ENCODE data around the gene ANK3.
"Not testable (repeated sequence)": the region's sequence is repeated elsewhere in the genome, so short reads cannot be mapped to it uniquely, and the experiment has no call there.

The ANK3 gene

DNA sequence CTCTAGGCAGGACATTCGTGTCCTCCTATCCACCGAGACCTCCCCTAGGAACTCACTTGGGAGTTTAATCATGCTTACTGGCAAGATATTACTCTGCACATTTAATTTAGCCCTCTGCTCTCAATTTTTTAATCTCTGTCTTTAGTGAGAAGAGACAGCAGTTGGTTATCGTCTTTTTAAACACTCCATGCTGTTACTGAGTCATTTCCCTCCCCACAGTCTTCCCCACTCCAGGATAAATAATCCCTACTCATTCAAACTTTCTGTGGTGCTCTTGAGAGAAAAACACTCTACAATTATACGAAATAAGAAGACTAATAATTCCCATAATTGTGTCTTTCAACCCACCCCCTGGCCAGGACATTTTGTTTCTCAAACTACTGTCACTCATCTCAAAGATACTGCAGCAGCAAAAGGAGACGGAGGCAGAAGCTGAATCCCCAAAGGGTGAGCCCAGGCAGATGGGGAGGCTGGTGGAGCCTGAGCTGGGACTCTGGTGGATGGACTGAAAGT is 84.2 kb downstream of the ANK3 start:
- no peak for DNase-seq

DNA sequence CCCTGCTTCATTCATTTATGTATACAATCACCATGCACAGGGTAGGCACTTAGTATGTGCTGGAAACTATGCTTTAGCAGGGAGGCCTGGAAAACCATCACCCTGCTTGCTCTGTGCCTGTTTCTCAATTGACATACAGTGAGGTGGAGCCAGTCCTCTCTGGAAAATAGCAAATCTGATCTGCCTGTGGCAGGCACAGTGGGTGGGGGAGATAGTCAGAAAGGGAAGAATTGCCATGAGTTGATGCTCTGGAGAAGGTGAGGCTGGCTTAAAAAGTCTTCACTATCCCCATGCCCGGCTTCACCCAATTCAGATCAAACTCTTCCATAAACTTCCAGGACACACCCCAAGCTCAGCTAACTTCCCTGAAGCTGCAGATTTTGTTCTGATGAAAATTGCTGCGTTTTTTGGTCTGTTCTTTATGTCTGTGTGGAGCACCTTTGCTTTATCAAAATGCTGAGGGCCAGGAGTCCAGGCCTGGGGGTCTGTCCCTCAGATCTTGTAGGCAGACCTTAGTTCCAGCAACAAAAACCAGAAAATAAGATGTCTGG is 84.8 kb downstream of the ANK3 start:
- no peak for DNase-seq
- ATAC-seq: no peak

More for the DNA sequence above, 84.2 kb downstream of the ANK3 start:
- ATAC-seq: no peak

DNA sequence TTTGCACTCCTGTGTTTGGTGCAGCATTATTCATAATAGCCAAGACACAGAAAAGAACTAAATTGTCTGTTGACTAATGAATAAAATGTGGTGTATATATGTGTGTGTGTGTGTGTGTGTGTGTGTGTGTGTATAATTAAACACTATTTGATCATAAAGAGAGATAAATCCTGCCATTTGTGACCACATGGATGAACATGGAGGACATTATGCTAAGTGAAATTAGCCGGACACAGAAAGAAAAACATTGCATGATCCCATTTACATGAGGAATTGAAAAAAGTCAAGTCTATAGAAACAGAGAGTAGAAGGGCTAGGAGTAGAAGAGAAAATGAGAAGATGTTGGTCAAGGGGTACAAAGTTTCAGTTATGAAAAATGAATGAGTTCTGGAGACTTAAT is 85.9 kb downstream of the ANK3 start:
- ATAC-seq (no peak), DNase-seq (no peak)

DNA sequence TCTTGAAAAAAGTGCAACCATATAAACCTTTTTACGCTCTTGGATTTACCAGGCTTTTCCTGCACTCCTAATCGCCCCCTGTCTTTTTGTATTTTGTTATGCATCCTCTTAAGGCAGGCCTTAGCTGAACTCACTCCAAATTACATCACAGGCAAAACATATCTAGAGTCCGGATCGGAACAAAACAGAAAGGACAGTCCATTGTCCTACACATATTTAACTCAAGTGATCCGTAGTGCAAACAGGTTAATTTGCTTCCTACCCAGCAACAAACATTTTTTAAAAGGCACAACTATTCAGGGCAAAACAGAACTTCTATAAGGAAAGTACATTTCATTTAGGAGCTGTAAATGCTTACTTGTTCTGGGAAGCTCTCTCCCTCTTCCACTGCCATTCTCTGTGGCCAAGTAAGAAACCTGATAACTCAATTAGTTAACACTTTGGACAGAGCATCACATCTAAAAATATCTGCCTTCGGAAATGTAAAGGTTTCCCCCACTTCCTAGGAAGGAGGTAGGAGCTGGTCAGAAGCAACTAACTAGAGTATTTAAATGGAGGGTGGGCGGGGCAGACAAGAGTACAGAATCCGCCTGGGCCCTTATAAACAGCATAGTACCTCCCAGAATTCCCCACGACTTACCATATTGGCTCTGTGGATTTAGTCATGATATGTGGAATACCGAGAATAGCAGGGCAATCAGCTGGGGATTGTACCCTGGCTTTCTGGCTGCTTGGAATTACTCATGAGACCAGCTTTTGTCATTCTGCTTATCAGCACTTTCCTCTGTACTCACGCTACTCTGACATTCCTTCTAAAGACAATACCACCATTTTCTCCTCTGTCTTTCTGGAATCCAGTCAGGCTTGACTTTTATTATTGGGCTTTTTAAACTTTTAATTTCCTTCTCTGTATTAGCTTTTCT is 89.5 kb downstream of the ANK3 start:
- ATAC-seq: no peak
- DNase-seq: no peak

DNA sequence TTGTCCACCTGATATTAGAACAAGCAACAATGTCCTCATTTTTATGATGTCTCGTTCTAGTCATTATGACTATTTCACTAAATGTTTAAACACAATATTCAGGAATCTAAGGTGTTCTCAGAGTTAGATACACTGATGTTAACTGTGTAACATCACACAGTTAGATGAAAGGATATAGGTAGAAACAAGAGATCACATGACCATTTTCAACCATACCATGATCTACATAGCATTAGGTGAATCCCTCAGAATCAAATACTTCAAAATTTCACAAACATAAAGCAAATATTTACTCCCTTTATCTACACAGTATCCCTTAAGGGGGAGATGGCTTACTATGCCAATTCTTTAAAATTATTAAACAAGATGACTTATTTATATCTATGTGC is 90.3 kb downstream of the ANK3 start:
- ATAC-seq (no peak), DNase-seq (no peak)

DNA sequence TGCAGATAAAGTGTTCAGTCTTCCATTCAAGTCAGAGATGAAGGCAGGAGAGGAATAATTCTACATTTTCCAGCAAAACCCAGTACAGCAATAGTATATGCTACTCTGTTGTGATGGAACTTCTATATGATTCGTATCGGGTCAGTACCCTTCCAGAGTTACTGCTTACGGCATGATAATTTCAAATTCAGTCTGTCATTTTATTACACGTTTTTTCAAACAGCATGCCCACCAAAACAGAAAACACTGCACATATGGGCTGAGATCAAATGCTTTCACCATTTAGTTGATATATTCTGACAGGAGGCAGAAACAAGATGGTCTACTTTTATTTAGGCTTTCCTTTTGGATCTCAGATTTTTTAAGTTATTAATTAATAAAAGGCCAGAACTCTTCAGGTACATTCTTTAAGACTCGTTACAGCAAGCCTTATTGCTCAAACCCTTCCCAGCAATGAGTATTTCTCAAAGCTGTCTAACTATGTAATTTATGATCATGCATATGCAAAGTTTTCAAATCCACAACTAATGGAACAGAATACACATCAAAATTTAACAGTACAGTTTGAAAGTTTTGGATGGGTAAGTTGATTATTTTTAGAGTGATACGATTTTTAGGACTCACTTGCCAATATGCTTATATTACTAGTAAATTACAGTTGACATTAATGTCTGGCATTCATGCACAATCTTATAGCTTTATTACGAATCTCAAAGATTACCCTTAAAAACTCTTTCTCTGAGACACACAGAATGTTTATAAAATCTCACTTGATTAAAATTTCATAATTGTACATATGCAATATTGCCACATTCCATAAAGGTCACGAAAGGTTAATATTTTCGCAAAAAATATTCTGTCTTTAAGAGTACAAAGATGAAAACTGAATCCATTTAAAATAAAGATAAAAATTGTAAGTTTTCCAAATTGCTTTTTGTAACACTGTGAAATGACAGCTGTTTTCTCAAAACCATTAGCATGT is 91.0 kb downstream of the ANK3 start:
- no peak for DNase-seq
- no peak for ATAC-seq

DNA sequence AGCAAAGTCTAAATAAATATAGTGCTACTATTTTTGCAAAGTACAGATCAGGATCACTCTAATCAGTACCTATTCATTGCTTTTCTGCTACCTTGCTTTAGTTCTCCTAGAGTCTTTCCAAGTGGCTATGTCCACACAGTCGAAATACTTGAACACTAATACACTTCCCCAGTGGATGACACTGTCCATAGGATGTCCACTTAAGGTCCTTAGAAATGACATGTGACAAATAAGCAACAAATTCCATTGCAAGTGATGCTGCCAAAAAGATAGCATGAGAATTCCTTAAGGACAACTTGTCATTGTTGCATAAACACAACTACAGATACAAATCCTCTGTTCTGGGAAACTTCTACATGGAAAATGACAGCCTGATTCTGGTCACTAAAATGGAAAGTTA is 93.6 kb downstream of the ANK3 start:
- ATAC-seq: no peak
- DNase-seq: no peak

DNA sequence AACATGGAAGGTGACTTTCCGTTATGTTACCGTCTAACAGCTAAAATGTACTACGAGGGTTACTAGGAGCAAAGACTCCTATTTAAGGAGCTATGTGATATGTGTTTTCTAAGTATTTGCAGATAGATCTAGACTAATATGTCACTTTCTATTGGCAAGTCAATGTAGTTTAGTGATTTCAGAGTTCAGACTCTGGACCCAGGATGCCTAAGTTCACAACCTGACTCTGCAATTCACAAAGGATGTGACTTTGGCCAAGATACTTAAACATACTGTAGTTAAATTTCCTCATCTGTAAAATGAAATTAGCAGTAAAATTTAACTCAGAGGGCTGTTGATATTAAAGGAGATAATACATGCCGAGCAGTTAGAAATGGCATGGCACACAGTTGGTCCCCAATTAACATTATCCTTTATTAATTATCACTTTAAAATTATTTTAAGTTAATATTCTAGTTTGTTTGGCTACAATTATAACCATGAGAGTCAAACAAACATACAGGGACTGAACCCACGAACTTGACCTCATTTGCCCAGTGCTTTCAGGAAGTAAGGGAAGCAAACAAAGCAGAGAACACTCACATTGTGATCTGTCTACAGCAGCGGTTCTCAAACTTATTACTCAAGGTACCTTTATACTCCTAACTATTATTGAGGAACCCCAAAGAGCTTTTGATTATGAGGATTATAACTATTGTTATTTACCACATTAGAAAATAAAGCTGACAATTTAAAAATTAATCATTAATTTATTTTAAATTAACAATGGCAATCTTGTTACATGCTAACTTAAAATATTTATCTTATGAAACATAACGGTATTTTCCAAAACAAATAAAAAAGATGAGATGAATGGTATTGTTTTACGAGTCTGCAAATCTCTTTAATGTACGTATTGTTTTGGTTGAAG is 94.4 kb downstream of the ANK3 start:
- DNase-seq (no peak), ATAC-seq (no peak)

DNA sequence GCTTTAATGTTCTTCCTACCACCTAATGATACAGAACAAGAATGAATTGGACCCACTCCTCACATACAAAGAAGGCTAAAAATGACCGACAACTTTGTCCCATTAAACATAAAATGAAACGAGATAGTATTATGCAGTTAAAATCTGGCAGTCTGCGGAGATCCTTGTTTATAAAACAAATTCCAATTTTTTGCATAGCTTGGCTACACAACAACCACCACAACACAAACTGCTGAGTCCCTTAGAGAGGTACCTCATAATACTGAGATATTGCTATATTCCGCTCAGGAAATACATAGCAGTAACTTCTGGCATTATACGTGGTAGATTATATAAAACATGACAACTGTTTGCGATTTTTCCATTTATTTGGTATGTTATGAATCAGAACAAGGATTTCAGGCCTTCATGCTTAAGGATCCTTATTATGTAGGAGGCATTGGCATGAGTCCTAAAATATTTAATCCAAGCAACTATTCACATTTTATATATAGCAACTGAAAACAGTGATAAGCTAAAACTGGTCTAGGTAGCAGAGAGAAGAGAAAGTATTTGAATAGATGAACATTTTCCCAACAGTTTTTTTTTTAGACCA is 96.0 kb downstream of the ANK3 start:
- DNase-seq: no peak
- no peak for ATAC-seq

DNA sequence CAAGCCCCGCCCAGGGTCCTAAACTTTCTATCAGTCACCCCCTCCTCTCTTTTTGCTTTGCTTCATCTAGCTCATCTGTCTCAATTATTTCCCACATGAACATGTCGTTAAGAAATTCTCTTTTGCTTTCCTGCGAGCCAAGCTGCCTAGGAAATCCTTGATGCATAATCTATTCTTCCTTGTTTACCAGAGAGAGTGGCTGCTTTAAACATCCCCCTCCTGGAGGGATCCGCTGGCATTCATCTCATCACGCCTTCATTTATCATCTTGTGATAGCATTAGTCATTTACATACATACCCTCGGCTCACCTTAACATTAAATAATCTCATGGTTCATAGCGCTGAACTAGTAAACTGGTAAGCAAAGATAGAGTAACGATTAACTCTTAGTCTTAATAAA is 96.7 kb downstream of the ANK3 start:
- no peak for DNase-seq

DNA sequence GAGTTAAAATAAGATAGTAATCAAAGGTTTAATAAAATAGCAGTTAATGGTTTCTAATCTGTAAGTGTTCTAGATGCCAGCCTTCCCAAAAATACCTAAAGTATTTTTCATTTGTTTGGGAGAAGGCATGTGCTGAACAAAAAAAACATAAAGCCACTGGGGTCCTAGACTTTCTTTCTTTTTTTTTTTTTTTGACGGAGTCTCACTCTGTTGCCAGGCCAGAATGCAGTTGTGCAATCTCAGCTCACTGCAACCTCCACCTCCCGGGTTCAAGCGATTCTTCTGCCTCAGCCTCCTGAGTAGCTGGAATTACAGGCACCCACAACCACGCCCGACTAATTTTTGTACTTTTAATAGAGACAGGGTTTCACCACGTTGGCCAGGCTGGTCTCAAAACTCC is 97.1 kb downstream of the ANK3 start:
- not testable (repeated sequence) for DNase-seq, ATAC-seq

More for the DNA sequence above, 96.7 kb downstream of the ANK3 start:
- no peak for ATAC-seq

DNA sequence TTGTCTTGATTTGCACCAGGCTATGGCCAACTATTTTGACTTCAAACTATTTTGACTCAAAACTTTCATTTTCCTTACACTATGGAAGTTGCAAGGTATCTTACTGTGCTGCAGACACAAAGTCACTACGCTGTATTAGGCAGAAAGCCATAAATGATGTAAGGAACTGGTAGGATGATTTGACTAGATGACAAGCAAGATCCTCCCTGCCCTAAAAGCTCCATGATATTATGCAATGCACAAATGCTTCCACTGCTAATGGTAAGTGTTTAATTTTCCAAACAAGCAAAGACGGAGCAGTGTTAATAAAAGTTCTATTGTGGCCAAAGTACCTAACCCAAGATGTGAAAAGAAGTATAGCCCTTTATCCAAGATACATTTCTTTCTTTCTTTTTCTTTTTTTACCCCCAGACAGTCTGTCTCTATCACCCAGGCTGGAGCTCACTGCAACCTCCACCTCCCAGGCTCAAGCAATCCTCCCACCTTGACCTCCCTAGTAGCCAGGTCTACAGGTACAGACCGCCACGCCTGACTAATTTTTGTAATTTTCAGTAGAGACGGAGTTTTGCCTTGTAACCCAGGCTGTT is 98.2 kb downstream of the ANK3 start:
- ATAC-seq: no peak
- DNase-seq: no peak

DNA sequence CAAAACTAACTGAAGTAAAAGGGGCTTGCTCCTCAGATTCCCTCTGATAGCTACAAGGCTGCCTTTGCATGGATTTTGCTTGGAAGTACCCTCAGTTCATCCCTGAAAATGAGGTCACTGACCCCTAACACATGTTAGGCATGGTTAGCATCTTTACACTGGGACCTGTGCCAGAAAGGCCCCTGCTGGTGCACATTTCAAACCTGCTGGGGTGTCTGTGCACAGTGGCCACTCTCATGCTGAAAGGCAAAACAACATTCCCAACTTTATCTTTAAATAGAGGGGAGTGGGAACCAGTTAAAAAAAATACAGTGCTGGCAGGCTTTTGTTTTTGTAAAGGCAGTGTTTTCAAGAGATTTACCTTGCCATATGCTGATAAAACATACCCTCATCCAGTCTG is 99.1 kb downstream of the ANK3 start:
- DNase-seq (no peak), ATAC-seq (no peak)

DNA sequence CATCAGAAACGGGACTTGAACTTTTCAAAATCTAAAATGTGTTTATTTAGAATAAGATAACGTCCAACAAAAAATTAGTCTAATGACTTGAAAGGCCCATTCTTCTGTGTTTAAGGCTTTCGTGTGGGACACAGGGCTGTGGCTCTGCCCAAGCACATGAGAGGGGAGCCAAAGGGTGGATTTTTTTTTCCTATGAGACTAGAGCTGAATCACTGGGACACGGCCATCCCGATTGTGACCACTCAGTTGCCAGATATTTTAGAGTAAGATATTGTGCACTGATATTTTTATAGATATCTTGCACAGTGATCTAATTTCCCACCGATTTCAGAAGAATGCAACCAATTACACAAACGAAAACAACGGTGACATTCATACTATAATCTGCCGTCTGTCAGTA is 99.9 kb downstream of the ANK3 start:
- ATAC-seq: no peak
- DNase-seq: no peak

DNA sequence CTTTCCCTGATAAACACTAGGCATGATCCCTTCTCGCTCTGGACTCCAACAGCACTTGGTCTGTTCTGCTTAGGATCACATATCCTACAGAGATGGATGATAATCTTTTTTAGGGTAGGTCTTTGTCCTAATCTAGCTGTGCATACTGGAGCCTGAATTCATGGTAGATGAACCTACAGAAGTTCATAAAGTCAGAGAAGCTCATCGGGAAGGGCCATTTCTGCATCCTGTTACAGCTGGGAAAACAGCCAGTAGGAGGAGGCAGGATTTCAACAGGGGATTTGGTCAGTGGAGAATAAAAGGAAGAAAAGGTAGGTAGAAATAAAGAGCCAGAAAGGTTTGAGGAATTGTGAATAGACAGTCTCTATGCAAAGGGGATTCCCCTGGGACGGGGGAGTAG is 101.4 kb downstream of the ANK3 start:
- DNase-seq: no peak

DNA sequence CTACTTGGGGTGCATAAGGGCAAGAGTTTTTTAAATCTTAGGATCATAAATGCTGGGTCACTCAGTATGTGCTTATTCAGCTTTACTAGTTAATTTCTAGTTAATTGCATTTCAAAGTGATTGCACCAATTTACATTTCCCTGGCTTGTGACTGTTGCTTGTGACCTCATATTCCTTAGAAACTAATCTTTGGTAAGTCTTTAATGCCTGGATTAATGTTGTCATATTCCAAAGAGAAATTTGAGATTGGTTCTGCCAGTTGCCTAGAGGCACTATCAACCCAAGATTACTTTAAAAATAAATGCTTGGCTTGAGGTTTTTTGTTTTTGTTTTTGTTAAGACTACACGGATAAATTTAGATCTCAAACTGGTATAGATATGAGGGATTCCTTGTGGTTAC is 103.1 kb downstream of the ANK3 start:
- DNase-seq: no peak
- no peak for ATAC-seq

More for the DNA sequence above, 101.4 kb downstream of the ANK3 start:
- ATAC-seq: no peak

DNA sequence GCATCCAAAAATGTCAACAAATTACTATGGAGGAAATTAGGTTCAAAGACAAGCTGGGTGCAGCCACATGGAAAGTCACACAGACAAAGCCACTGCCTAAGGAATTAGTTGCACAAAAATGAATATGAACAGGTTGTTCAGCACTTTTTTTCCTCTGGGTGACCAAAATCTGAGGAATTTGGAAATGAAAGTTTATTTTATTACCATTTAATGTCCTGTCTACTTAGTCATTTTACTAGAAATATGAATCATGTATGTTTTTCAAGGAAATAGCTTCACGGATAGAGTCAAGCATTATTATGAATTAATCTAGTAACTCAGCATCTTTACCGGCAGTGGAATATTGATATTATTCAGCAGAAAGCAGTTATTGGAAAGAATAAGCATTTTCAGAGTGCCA is 106.3 kb downstream of the ANK3 start:
- ATAC-seq: no peak
- DNase-seq: no peak

DNA sequence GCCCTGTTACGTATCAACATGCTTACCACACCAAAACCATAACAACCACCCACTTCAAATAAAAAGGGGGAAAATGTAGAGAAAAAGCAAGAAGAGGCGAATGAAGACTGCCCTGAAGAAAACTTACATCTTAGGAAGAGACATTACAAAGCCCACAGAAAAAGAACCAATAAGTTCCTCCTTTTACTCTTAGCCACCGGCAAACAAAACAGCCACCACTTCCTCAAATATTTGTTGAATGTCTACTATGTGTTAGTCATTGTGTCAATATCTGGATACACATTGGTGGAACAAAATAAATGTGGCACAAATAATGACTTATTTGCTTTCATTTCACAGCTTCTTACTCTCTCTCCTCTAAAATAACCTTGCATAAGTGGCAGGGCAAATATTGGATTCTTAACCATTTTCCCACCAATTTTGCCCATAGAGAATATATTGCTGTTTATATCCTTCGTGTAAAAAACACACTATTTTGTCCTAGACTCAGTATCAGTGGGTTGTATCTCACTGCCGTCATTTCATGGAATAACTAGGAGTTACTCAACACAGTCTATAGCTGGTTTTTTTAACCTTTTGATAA is 106.8 kb downstream of the ANK3 start:
- DNase-seq: no peak

DNA sequence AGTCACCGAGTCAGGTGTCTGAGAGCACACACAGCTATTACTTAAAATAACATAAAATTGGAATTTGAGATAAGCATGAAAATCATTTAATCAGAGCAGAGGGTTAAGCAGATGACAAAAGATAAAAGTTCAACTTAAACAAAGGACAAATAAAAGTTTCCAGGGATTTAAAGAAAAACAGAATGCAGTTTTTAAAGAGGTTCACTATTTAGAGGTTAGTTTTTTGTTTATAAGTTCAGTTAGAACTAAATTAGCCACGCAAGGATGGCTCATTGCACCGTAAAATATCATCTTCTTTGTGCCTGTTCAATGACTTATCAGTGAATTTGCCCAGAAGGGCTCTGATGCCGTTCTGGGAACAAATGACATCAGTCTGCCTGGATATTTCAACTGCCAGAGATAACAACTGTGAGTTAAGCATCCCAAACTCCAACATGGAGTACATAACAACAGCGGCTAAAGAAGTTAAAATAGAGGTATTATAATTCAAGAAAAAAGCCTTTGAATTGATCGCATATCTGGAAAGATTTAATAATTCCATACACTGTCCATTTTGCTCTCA is 107.8 kb downstream of the ANK3 start:
- no peak for ATAC-seq
- DNase-seq: no peak

More for the DNA sequence above, 106.8 kb downstream of the ANK3 start:
- no peak for ATAC-seq

DNA sequence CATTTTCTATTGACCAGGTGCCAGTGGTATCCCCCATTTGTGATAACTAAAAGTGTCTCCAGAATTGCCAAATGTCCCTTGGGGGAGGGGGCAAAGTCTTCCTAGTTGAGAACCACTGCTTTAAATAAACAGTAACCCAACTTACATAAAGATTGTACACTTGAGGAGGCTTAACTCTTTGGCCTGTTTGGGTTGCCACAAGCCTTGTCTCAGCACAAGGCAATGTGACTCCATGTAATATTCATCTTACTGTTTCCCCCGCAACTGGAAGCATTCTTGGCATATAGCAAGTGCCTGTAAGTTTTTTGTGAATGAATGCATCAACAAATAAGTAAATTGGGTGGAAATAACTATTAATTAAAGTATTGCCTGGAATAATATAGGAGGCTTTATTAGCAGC is 108.3 kb downstream of the ANK3 start:
- ATAC-seq: no peak
- DNase-seq: no peak
